ENCODE measurements around the gene KRTAP15-1. TPM values are rescaled to one million over a fixed set of nuclear protein-coding genes. Genes with fewer than 3 reads are reported as not detected.

The KRTAP15-1 gene
- total RNA-seq, 1 experiment from 2014 or later = not detected

DNA sequence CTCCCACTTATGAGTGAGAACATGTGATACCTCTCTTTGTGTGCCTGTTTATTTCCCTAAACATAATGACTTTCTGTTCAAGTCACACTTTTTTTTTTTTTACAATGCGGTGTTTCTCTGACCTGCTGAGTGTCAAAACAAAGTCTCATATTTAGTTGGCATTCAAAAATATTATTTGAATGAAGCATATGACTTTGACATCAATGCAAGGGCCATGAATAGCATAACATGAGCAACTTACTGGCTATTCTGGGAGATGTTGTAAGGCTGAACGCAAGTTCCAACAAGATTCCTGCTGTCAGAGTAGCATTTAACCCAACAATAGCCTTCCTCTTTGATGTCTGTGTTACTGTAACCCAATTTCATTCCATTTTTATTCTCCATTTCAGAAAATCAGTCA is 42.1 kb downstream of the KRTAP15-1 start:
- no CpG with 5 or more reads among the region's 2 CpGs for WGBS (ENCODE audit: extremely low coverage, insufficient read length, low lambda C conversion rate)
- DNase-seq = no peak
- TF ChIP-seq, protein P1, sequence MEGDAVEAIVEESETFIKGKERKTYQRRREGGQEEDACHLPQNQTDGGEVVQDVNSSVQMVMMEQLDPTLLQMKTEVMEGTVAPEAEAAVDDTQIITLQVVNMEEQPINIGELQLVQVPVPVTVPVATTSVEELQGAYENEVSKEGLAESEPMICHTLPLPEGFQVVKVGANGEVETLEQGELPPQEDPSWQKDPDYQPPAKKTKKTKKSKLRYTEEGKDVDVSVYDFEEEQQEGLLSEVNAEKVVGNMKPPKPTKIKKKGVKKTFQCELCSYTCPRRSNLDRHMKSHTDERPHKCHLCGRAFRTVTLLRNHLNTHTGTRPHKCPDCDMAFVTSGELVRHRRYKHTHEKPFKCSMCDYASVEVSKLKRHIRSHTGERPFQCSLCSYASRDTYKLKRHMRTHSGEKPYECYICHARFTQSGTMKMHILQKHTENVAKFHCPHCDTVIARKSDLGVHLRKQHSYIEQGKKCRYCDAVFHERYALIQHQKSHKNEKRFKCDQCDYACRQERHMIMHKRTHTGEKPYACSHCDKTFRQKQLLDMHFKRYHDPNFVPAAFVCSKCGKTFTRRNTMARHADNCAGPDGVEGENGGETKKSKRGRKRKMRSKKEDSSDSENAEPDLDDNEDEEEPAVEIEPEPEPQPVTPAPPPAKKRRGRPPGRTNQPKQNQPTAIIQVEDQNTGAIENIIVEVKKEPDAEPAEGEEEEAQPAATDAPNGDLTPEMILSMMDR (conservative IDR thresholded peaks at IDR 0.05) = no peak
- peaks cover 18% of the 10 kb centered on the region for H3K9me3 ChIP-seq (ENCODE audit: control insufficient read depth, low read depth, low read length)
- no peaks in the 10 kb centered on the region for H3K79me1 ChIP-seq (ENCODE audit: insufficient read depth, low read depth, low read length, poor library complexity, severe bottlenecking)
- no peak overlapping the region for H3K27ac ChIP-seq (ENCODE audit: insufficient read length, low read depth, low read length)
- no peak overlapping the region for H3K9ac ChIP-seq (ENCODE audit: extremely low read depth, insufficient read length, low read length)
- no peak overlapping the region for H3K56ac ChIP-seq (ENCODE audit: insufficient read length, low read depth, low read length)
- no peaks in the 10 kb centered on the region for H3K27me3 ChIP-seq (ENCODE audit: insufficient read depth, low read length)
- no peaks in the 10 kb centered on the region for H3K79me2 ChIP-seq (ENCODE audit: insufficient read depth, low read length)
- no peak overlapping the region for H2BK15ac ChIP-seq (ENCODE audit: low read depth, low read length)
- no peak overlapping the region for H2BK5ac ChIP-seq (ENCODE audit: insufficient read length, low read length)
- no peak overlapping the region for H2BK120ac ChIP-seq (ENCODE audit: low read depth, low read length, poor library complexity, severe bottlenecking)
- no peak overlapping the region for H4K8ac ChIP-seq (replicated peaks; ENCODE audit: insufficient read length, low read depth, low read length)
- H4K5ac ChIP-seq (ENCODE audit: insufficient read length, low read depth, low read length) = no peak overlapping the region
- no peak overlapping the region for H4K91ac ChIP-seq (ENCODE audit: insufficient read length, low read depth, low read length)
- H3K4me1 ChIP-seq (ENCODE audit: insufficient read depth, low read length) = no peaks in the 10 kb centered on the region
- no peaks in the 10 kb centered on the region for H4K20me1 ChIP-seq (ENCODE audit: control insufficient read depth, insufficient read depth, insufficient read length)
- H3K9me3 Mint-ChIP-seq = peaks cover 20 to 21% of the 10 kb centered on the region in 2 experiments
- no peak overlapping the region for H3T11ph ChIP-seq (ENCODE audit: low read length)
- H2BK20ac ChIP-seq (ENCODE audit: low read depth, low read length, poor library complexity, severe bottlenecking) = no peak overlapping the region
- no peak overlapping the region for H3K4me2 ChIP-seq (ENCODE audit: insufficient read depth, insufficient read length, low read length)
- H3K23me2 ChIP-seq (ENCODE audit: insufficient read length, low read depth, low read length, poor library complexity, severe bottlenecking) = no peaks in the 10 kb centered on the region
- no peak overlapping the region for H3K18ac ChIP-seq (ENCODE audit: insufficient read length, low read depth, low read length)
- H3K4me3 Mint-ChIP-seq = no peak overlapping the region
- H3K4ac ChIP-seq (ENCODE audit: low read depth, low read length) = no peak overlapping the region
- H3K23ac ChIP-seq (ENCODE audit: insufficient read length, low read depth, low read length) = no peak overlapping the region
- H2AFZ ChIP-seq (ENCODE audit: low read length) = no peak overlapping the region
- no peak overlapping the region for H2BK12ac ChIP-seq (ENCODE audit: insufficient read length, low read depth, low read length)
- H3K27me3 Mint-ChIP-seq (ENCODE audit: low read depth) = no peaks in the 10 kb centered on the region
- no peak overlapping the region for H3K27ac Mint-ChIP-seq
- H2AK5ac ChIP-seq (ENCODE audit: insufficient read length, low read length) = no peak overlapping the region
- no peaks in the 10 kb centered on the region for H3K4me1 Mint-ChIP-seq
- no peak overlapping the region for H3K14ac ChIP-seq (ENCODE audit: insufficient read depth, low read length)
- H3K36me3 Mint-ChIP-seq (ENCODE audit: insufficient read depth in 1 of 3, low read depth in 3 of 3) = peaks cover 8 to 18% (median 17%) of the 10 kb centered on the region in 3 experiments; a peak in 6 of 7 replicates

All from H9 (cell line).